GM12891 (cell line): ENCODE results near the gene CDH7.

Experiments
- POLR2A ChIP-seq: IDR thresholded peaks from 2 replicates; pipeline ENCODE4 v1.6.1; 2011; ENCODE audit warnings: low read depth, low read length, control low read depth
- POLR2AphosphoS5 ChIP-seq: IDR thresholded peaks from 2 replicates; pipeline ENCODE4 v1.6.1; 2011; ENCODE audit warnings: low read depth, low read length, control low read depth
- TAF1 ChIP-seq: IDR thresholded peaks from 2 replicates; pipeline ENCODE4 v1.6.1; 2011; ENCODE audit warnings: low read depth, low read length, control low read depth

DNA sequence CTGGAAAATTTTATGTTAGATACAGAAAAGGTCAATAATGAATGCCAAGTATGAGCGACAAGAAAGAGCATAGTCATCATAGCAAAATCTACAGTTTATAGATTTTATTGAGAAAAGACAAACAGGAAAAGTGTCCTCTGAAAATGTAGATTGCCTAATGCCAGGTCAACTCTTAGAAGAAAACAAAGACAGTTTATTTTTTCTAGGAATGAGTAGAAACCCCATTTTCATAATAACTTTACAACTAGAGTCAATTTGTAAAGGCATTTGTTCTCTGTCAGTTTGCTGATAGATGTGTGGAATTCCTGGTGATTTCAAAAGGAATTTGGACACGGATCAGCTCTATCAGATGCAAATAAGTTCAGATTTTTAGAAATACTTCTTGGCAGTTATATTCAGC lies 16.6 kb downstream of the CDH7 start:
- no peak for TF ChIP-seq POLR2A
- no peak for TF ChIP-seq TAF1
- no peak for TF ChIP-seq POLR2AphosphoS5
